AG20443 (cell line): Measurements from ENCODE around the gene CRYBG1.
"Not testable (repeated sequence)": the region's sequence is repeated elsewhere in the genome, so short reads cannot be mapped to it uniquely, and the experiment has no call there.

Experiments used
- DNase-seq: peaks from one replicate; pipeline ENCODE4 v3.0.0; 2012; ENCODE audit warnings: low spot score, mixed read lengths

Gene CRYBG1

DNA sequence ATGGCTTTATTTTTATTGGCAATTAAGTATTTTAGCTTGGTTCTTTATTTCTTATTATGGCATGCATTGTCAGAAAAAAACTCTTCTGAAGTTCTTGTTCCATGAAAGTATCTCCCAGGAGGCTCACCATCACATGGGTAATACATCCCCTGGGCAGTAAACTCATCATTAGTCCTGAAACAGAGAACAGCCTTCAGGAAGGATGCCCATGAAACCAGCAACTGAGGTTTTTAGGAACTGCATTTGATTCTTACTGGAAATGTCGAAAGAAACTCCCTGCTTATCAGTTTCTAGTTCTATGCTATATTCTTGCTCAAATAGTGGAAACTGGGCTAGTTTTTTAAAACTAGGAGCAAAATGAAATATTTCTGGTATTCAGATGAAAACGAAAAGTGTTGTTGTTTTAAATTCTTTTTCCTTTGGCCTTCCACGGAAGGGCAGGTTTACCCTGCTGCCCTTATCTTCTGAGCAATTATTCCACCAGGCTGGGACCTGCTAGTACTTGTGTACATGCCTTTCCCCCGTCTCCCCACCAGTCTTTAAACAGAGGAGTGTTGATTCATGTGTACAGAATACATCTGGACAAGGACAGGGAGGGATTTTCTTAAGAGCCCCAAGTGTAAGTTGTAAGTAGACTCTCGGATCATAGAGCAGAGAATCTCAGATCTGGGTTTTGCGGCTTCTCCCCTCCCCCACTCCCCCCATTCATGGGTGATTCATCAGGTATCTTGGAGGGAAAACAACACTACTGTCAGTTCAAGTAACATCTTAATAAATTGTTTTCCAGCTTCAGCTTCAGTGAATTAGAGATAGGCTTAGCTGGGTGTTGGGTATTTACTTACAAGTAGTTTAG, 187.3 kb downstream of the CRYBG1 start:
- no peak for DNase-seq

DNA sequence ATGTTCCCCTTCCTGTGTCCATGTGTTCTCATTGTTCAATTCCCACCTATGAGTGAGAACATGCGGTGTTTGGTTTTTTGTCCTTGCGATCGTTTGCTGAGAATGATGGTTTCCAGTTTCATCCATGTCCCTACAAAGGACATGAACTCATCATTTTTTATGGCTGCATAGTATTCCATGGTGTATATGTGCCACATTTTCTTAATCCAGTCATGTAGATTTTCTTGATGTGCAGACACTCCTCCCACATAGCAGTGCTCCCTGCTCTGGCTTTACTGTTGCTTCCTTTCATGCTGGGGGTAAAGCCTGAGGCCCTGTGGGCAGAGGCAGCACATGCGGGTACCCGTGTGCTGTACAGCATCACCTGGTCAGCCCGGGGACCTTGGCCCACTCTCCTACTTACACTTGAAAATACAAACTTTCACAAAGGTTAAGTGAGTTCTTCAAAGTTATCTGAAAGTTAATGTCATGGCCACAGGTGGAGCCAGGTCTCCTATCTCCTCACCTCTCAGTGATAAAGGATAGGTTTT, 188.5 kb downstream of the CRYBG1 start:
- not testable (repeated sequence) for DNase-seq

- no peak for DNase-seq
Observed at GRCh38 chr6:106549521-106549920, 189.0 kb downstream of the CRYBG1 start.

GRCh38 chr6:106551155-106551554, 190.6 kb downstream of the CRYBG1 start:
- no peak for DNase-seq

DNA sequence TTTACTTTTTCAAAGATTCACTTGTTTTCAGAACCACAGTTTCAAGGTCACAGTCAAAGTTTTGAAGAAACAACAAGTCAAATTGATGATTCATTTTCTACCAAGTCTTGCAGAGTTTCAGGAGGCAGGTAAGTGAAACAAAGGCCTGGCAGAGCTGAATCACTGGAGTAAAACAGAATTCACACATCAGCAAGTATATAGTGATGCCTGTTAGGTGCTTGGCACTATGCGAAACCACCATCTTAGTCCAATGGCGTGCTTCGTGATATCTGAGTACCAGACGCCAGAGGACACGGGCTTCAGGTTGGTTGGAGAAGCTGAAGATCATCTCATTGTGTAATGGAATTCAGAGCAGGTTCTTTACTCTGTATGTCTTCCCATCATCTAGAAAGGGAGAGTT, 192.9 kb downstream of the CRYBG1 start:
- DNase-seq: no peak

DNA sequence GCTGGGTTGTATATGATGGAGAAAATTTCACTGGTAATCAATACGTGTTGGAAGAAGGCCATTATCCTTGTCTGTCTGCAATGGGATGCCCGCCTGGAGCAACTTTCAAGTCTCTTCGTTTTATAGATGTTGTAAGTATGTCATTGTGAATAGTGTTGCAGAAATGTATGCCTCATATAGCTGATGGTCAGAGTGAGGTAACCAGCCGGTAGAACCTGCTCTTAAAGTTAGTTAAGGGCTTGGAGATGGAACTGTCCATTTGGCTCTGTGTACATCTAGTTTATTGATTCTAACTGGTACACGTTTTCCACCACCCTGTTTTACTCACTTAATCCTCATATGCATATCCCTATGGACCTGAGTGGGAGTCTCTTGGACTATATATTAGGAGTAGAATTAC, 195.2 kb downstream of the CRYBG1 start:
- DNase-seq: no peak

DNA sequence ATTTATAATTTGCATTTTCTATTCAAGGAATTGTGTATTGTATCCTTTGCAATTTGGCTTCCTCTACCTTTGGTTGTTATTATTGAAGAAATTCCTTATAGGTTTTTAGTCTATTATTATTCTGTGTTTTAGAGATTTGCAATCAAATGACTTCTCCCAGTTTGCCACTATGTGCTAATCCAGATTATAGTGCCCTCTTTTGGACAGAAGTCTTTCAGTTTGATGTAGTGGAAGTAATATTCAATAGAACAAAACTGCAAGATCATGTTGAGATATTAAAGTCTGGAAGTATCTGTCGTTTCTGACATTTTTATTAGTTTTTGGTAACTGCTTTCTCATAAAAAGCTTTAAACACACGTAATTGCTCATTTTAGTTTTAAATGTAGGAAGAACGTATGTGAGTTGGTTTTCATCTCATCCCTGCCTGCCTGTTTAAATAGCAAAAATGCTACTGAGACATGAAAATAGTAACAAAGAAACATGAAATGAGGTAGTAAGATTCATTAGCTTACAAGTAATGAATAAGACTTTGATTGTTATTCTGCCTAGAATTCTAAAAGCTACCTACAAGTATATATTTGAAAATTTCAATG, 195.9 kb downstream of the CRYBG1 start:
- peak; percentile 21 for DNase-seq

DNA sequence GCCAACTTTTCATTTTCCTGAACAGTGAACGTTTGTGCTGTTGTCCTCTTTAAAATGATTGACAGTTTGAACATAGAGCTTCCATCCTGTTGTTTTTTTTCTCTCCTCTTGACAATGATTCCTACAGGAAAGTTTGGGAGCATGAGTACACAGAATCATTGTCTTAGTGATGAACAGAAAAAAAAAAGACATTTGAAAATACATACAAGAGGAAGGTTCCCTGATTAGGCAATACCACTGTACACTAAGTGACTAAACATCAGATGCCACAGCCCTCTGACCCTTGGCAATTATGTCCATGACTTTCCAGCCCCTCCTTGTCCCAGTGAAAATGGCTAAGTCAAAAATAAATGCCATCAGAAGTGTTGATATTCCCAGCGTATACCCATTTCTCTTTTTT, 197.3 kb downstream of the CRYBG1 start:
- no peak for DNase-seq

- no peak for DNase-seq
Observed at GRCh38 chr6:106558364-106558763, 197.8 kb downstream of the CRYBG1 start.

DNA sequence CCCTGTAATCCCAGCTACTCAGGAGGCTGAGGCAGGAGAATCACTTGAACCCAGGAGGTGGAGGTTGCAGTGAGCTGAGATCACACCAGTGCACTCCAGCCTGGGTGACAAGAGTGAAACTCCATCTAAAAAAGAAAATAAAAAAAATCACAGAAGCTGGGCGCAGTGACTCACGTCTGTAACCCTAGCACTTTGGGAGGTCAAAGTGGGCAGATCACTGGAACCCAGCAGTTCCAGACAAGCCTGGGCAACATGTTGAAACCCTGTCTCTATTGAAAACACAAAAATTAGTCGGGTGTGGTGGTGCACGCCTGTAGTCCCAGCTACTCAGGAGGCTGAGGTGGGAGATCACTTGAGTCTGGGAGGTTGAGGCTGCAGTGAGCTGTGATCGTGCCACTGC, 199.1 kb downstream of the CRYBG1 start:
- DNase-seq: not testable (repeated sequence)

GRCh38 chr6:106560996-106561685, 200.6 kb downstream of the CRYBG1 start:
- DNase-seq: peak; percentile 70

- no peak for DNase-seq
Observed at GRCh38 chr6:106561686-106562405, 201.3 kb downstream of the CRYBG1 start.

GRCh38 chr6:106563614-106564013, 203.1 kb downstream of the CRYBG1 start:
- no peak for DNase-seq

DNA sequence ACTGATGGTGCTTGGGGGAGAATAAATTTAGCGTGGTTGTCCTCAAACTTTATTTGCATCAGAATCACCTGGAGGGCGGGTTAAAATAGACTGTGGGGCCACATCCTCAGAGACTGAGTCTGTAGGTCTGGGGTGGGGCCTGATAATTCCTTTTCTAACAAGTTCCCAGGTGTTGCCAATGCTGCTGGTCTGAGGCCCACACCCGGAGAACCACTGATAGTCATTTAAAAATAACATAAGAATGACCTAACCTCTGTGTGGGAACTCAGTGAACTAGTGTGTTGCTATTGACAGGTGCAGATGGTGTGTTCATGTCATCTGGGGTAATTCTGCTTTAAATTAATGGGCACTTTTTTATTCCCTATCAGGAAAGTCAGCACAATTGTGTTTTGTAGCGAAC, 204.0 kb downstream of the CRYBG1 start:
- no peak for DNase-seq

- DNase-seq: peak; percentile 18
Observed at GRCh38 chr6:106568530-106568929, 208.0 kb downstream of the CRYBG1 start.

- peak; percentile 39 for DNase-seq
Observed at GRCh38 chr6:106569428-106569827, 208.9 kb downstream of the CRYBG1 start.

GRCh38 chr6:106572436-106572835, 211.9 kb downstream of the CRYBG1 start:
- DNase-seq: no peak

DNA sequence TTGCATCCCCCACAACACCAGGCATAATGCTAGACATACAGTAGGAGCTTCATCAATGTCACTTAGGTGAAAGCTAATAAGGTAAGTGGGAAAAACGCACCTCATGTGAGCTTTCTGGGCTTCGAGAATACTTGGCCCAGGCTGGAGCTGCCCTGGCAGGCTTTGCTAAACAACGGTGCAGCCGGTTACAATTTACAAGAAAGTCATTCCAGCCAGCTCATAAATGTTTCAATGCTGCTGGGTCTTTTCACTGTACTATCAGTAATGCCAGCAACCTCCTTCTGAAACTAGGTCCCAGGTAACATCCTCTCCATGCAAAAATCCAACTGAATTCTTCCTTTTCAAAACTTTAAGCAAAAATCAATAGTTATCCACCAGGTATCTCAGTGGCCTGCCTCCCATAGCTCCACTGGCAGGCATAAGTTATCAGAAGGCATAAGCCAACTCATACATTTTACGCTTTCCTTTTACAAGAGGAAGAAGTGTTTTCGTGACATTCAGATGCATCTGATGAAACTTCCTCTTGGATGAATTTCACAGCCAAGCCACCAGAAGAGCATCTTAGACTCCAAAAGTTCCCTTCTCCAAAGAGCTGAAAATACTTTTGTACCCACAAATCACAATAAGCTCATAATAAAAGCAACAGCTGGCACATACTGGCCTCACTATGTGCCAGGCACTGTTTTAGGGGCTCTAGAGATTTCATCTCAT, 212.5 kb downstream of the CRYBG1 start:
- DNase-seq: no peak

DNA sequence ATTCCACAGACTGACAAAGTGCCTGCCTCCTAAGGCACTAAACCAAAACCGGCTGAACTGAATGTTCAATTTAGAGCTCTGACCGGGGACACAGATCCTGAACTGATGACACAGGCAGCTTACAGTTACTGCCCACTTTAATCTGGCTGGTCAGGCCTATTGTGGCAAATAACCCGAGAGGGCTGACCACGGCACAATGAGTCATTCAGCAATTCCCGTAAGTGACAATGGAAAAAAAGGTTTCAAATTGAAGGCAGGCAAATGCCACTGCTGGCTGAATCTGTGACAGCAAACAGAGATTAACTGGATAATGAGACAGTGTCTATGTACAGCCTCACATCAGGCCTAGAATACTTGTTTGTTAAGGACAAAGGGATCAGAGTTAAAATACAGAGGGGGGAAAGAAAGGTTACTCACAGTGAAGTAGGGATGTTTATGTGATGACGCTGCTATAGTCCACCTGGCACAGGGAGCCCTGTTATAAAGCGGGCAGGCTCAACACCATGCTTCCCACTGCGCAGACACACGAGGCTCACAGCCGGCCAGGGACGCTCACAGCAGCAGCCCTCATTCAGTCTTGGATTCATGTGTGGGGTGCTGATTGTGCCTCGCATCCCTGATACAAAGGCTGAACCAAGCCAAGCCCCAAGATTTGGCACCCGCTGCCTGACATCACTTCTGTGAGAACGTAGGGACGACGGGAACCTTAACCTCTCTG, 214.4 kb downstream of the CRYBG1 start:
- peak; percentile 88 for DNase-seq

- peak; percentile 50 for DNase-seq
Observed at GRCh38 chr6:106579281-106579680, 218.8 kb downstream of the CRYBG1 start.

GRCh38 chr6:106581468-106581867, 221.0 kb downstream of the CRYBG1 start:
- DNase-seq: no peak
